Caco-2 (cell line): ENCODE data around the gene BARX2. TPM values are rescaled to one million over a fixed set of nuclear protein-coding genes. Genes with fewer than 3 reads are reported as not detected.

Experiments used
- BruUV-seq: library from RNA; stranded (reverse); fragments of 400-500 nt; replicated peaks from 2 replicates; lab custom pipeline; 2021; lab: Mats Ljungman, UMichigan
- CTCF ChIA-PET: fragments of 300-600 bp; sonication (Branson Sonifier 250); formaldehyde crosslinking; loops from one replicate; lab custom pipeline; 2022; ENCODE audit warnings: antibody characterized with exemption; lab: Charles Lee
- POLR2A ChIA-PET: fragments of 300-600 bp; sonication (Branson Sonifier 250); formaldehyde crosslinking; loops from one replicate; lab custom pipeline; 2022; ENCODE audit warnings: antibody characterized with exemption; lab: Charles Lee
- DNase-seq, 2 experiments: peaks; one replicate each; pipeline versions ENCODE4 v3.0.0 to v3.0.0-alpha.2; 2020 to 2022
- H3K27me3 ChIP-seq: replicated peaks from 2 replicates; pipeline ENCODE4 v1.6.0; 2011; ENCODE audit warnings: low read length; ENCODE audit not compliant: control insufficient read depth, insufficient read depth
- H3K36me3 ChIP-seq: 2 replicates; pipeline ENCODE4 v1.5.1; 2011; ENCODE audit warnings: low read length; ENCODE audit not compliant: control insufficient read depth, insufficient read depth
- H3K4me1 ChIP-seq: fragments of 250-450 bp; sonication (Bioruptor Pico); 2 replicates; pipeline ENCODE4 v1.5.1; 2020; ENCODE audit warnings: mild to moderate bottlenecking
- H3K4me3 ChIP-seq: 2 replicates; pipeline ENCODE4 v1.5.1; 2011; ENCODE audit warnings: low read depth, mild to moderate bottlenecking, control low read depth, low read length
- H3K9me3 ChIP-seq: fragments of 250-450 bp; sonication (Bioruptor Pico); 2 replicates; pipeline ENCODE4 v1.5.1; 2020; ENCODE audit warnings: mild to moderate bottlenecking, moderate library complexity
- H3K27ac Mint-ChIP-seq: one replicate; pipeline ENCODE4 v1.8.0; 2022; ENCODE audit warnings: mixed read lengths; ENCODE audit not compliant: unreplicated experiment
- H3K27me3 Mint-ChIP-seq: one replicate; pipeline ENCODE4 v1.8.0; 2022; ENCODE audit warnings: mixed read lengths; ENCODE audit not compliant: insufficient read depth, unreplicated experiment
- H3K36me3 Mint-ChIP-seq: one replicate; pipeline ENCODE4 v1.8.0; 2022; ENCODE audit warnings: mild to moderate bottlenecking, mixed read lengths; ENCODE audit not compliant: insufficient read depth, unreplicated experiment
- H3K4me1 Mint-ChIP-seq: one replicate; pipeline ENCODE4 v1.8.0; 2022; ENCODE audit warnings: low read depth, mixed read lengths; ENCODE audit not compliant: unreplicated experiment
- H3K4me3 Mint-ChIP-seq: one replicate; pipeline ENCODE4 v1.8.0; 2022; ENCODE audit warnings: mild to moderate bottlenecking, moderate library complexity, mixed read lengths; ENCODE audit not compliant: unreplicated experiment
- H3K9me3 Mint-ChIP-seq: one replicate; pipeline ENCODE4 v1.8.0; 2022; ENCODE audit warnings: mixed read lengths; ENCODE audit not compliant: unreplicated experiment
- CTCF ChIP-seq, 2 experiments: fragments of 200-600 bp in 1 of 2; IDR thresholded peaks; 1 replicate in 1 of 2; 2 replicates in 1 of 2; pipeline versions ENCODE4 v1.5.1 to v1.8.0; 2011 to 2022; ENCODE audit warnings: antibody characterized with exemption in 1 of 2, control low read depth in 1 of 2, inconsistent platforms in 1 of 2, low read depth in 1 of 2, low read length in 1 of 2, mild to moderate bottlenecking in 1 of 2, moderate library complexity in 1 of 2; ENCODE audit not compliant: insufficient read depth in 1 of 2, severe bottlenecking in 1 of 2, unreplicated experiment in 1 of 2
- intact Hi-C: fragments of 100-400 bp; cut with micrococcal nuclease; formaldehyde crosslinking; loops from one replicate; pipeline ENCODE4 v1.10.0; 2022; ENCODE audit not compliant: unreplicated experiment
- total RNA-seq: library from RNA; stranded (reverse); gene quantifications from 2 replicates; pipeline ENCODE4 v1.2.3, GENCODE V29; 2022

Gene BARX2
- total RNA-seq, 1 experiment from 2014 or later = 0.82 TPM

- TF ChIP-seq CTCF (IDR thresholded peaks at IDR 0.05; ENCODE audit: insufficient read depth in 1 of 2, low read depth in 1 of 2, low read length in 1 of 2, severe bottlenecking in 1 of 2, unreplicated experiment in 1 of 2) = no peak
- Histone ChIP-seq H3K4me1 (peaks cover 15% of the 10 kb centered on the region), H3K27me3 (no peaks in the 10 kb centered on the region), H3K4me3 (no peak overlapping the region), H3K36me3 (no peaks in the 10 kb centered on the region), H3K9me3 (no peaks in the 10 kb centered on the region)
- intact Hi-C loops = no loop called here
- ChIA-PET POLR2A (no interaction called here), CTCF (interaction anchor here (1.1 kb wide), 1 partner anchor 749 kb away, joined by 4 read pairs; no protein-coding TSS in a partner anchor)
- H3K4me3 Mint-ChIP-seq = no peak overlapping the region
- H3K27me3 Mint-ChIP-seq = no peaks in the 10 kb centered on the region
- no peak overlapping the region for H3K27ac Mint-ChIP-seq
- H3K4me1 Mint-ChIP-seq = peaks cover 22% of the 10 kb centered on the region
- DNase-seq = no peak
- no peaks in the 10 kb centered on the region for H3K36me3 Mint-ChIP-seq
- no TSS peak for BruUV-seq
- no peaks in the 10 kb centered on the region for H3K9me3 Mint-ChIP-seq
Measured at GRCh38 chr11:129394709-129395108, 19.1 kb downstream of the BARX2 start.

- H3K27me3 ChIP-seq = no peaks in the 10 kb centered on the region
- no peak for TF ChIP-seq CTCF (IDR thresholded peaks at IDR 0.05; ENCODE audit: insufficient read depth in 1 of 2, low read depth in 1 of 2, low read length in 1 of 2, severe bottlenecking in 1 of 2, unreplicated experiment in 1 of 2)
- H3K36me3 ChIP-seq = no peaks in the 10 kb centered on the region
- no TSS peak for BruUV-seq
- H3K36me3 Mint-ChIP-seq = no peaks in the 10 kb centered on the region
- H3K27me3 Mint-ChIP-seq = no peaks in the 10 kb centered on the region
- H3K4me1 ChIP-seq = peaks cover 15% of the 10 kb centered on the region
- CTCF ChIA-PET = interaction anchor here (1.1 to 1.2 kb wide), 2 partner anchors 40 to 748 kb away, joined by 3 to 4 read pairs; no protein-coding TSS in a partner anchor
- intact Hi-C loops = no loop called here
- H3K4me3 Mint-ChIP-seq = no peak overlapping the region
- H3K27ac Mint-ChIP-seq = no peak overlapping the region
- POLR2A ChIA-PET = no interaction called here
- peaks cover under 1% of the 10 kb centered on the region for H3K9me3 Mint-ChIP-seq
- H3K4me3 ChIP-seq = no peak overlapping the region
- peaks cover 22% of the 10 kb centered on the region for H3K4me1 Mint-ChIP-seq
- no peak for DNase-seq
- H3K9me3 ChIP-seq = no peaks in the 10 kb centered on the region
Measured at GRCh38 chr11:129395432-129395831, 19.8 kb downstream of the BARX2 start.

- H3K36me3 Mint-ChIP-seq = no peaks in the 10 kb centered on the region
- no peak overlapping the region for H3K4me3 Mint-ChIP-seq
- no peak for DNase-seq
- Histone ChIP-seq H3K9me3 (no peaks in the 10 kb centered on the region), H3K4me1 (peaks cover 14% of the 10 kb centered on the region), H3K36me3 (no peaks in the 10 kb centered on the region), H3K27me3 (no peaks in the 10 kb centered on the region), H3K4me3 (no peak overlapping the region)
- peaks cover 5% of the 10 kb centered on the region for H3K9me3 Mint-ChIP-seq
- no TSS peak for BruUV-seq
- intact Hi-C loops = no loop called here
- POLR2A ChIA-PET = no interaction called here
- H3K27me3 Mint-ChIP-seq = no peaks in the 10 kb centered on the region
- TF ChIP-seq CTCF (IDR thresholded peaks at IDR 0.05; ENCODE audit: insufficient read depth in 1 of 2, low read depth in 1 of 2, low read length in 1 of 2, severe bottlenecking in 1 of 2, unreplicated experiment in 1 of 2) = no peak
- H3K4me1 Mint-ChIP-seq = peaks cover 21% of the 10 kb centered on the region
- H3K27ac Mint-ChIP-seq = no peak overlapping the region
- CTCF ChIA-PET = interaction anchor here (1.2 kb wide), 1 partner anchor 39 kb away, joined by 3 read pairs; no protein-coding TSS in a partner anchor
Measured at GRCh38 chr11:129395883-129396282, 20.2 kb downstream of the BARX2 start.
